Stimulated activated CD4-positive, alpha-beta T cell treated with anti-CD3 and anti-CD28 coated beads, TNF-alpha, amount 100 ng/mL, for 4 hours (primary cell): ENCODE data around the gene PDE9A.

Source experiments
- DNase-seq, 3 experiments: peaks; one replicate each; pipeline ENCODE4 v3.0.0-alpha.2; 2020; ENCODE audit warnings: low read depth in 3 of 3

Gene PDE9A

DNA sequence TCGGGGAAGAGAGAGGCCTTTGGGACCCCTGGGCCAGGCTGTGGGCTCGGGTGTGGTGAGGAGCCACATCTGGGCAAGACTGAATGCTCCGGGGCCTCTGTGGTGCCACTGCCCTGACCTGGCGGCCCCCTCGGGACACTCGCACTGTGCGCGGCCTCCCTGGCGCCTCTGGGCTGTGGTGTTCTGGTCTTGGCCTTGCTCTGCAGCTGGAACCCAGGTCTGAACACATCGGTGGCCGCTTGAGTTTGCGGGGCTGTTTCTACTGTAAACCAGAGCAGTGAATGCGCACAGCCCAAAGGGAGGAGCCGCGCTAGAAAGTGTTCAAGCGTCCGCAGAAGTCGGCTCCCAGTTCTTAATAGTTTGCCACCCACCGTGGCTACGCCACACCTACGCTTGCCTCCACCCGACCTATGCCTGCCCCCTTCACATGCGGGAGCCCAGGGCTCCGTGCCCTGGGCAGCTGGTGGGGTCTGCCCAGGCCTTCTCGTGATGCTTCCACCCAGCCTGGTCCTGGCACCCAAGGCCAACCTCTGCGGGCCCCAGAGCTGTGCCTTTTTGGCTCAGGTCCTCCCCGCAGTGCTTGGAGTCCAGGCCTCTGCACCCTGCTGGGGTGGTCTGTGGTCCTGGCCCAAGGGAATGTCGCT, 4.4 kb downstream of the PDE9A start:
- no peak for DNase-seq

- DNase-seq: no peak
Measured at GRCh38 chr21:42658320-42659105, 5.1 kb downstream of the PDE9A start.

DNA sequence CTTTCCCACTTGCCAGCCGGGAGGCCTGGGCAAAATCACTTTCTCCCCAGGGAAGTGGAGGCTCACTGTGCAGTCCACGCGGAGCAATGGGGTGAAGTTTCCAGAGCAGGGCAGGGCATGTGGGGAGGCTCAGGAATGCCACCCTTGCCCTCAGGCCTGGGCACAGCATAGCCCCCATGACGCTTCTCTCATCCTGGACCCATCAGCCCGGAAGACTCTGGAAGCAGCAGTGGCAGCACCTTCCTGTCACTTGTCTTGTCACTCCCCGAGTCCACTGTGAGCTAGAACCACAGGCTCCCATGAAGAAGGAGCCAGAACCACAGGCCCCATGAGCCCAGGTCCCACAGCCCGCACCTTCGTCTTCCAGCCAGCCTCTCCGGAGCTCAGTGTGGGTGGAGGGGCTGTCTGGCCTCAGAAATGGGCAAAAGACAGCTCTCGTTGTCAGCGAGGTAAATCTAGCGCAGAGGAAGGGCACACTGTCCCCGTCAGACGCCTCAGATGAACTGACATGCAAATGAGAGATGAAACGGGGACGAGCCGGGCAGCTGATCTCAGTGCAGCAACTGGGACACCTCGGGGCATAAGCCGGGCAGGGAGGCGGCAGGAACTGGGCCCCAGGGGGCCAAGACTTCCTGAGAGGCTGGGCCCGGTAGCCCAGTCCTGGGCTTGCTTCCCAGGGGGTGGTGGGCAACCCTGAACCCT, 6.1 kb downstream of the PDE9A start:
- no peak for DNase-seq

- no peak for DNase-seq
Measured at GRCh38 chr21:42660118-42660470, 6.7 kb downstream of the PDE9A start.

DNA sequence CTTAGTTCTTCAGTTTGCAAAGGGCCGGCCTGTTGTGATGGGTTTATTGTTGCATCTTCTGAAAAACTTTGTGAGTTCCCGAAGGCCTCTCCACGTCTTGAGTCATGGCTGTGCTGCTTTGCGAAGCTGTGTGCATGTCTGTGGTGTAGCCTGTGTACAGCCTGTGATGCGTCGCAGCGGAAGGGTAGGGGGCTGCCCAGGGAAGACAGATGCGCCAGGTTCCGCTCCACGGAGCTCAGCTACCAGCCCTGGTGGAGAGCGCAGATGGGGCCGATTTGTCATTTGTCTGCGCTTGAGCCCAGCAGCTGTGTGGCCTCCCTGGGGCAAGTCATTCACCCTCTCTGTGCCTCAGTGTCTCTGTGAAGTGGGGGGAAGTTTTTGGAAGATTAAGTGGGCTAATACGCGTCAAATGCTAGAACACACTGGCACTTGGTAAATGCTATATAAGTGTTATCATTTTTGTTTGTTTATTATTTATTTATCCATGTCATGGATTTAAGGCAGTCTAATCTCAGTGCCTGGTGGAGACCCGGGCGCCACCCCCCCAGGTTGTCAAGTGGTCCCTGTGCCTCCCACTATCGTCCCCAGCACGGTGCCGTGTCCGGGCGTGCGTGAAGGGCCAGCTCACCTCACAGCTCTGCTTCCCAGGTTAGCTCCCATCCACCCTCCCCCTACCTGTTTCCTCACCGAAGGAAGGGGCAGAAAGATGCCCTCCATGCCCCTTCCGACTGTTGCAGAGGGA, 8.4 kb downstream of the PDE9A start:
- no peak for DNase-seq

- no peak for DNase-seq
Measured at GRCh38 chr21:42662430-42663199, 9.2 kb downstream of the PDE9A start.

GRCh38 chr21:42663200-42663750, 9.9 kb downstream of the PDE9A start:
- DNase-seq: no peak

DNA sequence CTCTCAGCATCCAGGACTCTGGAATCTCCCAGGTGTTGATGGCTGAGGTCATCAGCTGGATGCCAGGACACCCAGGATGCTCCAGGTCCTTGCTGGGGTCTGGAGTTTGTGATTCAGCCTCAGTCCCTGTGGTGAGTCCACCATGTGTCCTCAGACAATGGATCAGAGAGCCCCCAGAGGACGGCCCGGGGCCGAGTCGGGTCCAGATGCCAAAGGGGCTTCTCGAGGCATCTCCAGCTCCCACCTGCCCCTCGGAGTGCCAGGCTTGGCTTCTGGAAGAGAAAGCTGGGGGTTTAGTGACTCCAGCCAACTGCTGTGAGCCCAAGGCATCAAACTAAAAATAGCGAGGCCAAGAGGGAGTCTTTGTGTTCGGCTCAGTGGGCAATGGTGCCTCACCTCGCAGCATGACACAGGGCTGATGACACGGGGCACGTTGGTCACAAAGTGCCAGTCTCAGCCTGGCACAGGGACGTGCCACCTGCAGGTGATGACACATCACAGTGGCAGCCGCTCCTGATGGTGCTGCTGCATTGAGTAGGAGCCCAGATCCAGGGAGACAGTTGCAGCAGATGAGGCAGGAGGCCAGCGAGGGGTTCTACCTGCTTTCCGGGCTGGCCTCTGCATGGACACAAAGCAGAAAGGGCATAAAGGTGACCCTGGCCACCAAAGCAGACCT, 10.6 kb downstream of the PDE9A start:
- no peak for DNase-seq

DNA sequence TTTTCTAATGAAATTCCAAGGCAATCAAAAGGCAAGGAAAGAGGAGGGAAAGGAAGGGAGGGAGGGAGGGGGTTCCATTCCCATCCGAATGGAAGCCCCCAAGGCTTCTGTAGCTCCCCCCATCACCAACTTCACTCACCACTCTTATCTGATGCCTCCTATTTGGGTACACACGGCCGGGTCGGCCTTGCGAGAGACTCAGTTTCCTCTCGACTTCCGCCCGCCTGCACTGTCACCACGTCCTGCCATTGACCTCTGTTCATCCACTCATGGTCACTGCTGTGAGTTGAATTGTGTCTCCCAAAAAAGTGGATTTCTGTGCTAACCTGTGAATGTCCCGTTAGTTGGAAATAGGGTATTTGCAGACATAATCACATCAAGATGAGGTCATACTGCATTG, 11.2 kb downstream of the PDE9A start:
- no peak for DNase-seq

DNA sequence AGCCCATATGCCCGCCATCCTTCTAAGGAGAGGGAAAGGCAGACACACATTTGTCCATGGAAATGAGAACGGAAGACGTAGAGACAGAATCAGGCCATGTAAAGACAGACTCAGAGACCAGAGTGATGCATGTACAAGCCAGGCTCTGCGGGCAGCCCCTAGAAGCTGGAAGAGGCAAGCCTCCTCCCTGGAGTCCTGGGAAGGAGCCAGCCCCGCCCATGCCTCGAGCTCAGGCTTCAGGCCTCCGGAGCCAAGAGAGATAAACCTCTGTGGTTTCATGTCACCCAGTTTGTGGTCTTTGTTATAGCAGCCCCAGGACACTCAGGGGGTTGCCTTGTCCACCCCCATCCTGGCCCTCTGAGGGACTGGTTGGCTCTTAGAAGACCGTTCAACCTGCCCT, 11.6 kb downstream of the PDE9A start:
- no peak for DNase-seq

DNA sequence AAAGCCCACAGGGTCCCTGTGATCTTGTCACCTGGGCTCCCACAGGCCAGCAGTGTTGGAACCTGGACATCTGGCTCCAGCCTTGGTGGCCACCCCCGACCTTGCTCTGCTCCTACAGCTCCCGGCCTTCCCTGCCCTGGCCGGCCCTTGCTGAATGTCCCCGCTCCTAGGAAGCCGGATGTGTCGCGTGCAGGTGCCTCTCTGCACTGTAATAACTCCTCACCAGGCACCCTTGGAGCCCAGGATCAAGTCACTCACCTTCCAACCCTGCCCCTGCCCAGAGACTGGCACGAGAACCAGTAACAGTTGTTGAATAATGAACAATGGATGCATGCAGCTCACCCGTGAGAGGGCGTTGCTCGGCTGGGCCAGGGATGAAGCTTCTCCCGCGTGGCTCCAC, 12.1 kb downstream of the PDE9A start:
- no peak for DNase-seq

GRCh38 chr21:42666023-42666747, 12.8 kb downstream of the PDE9A start:
- DNase-seq: no peak

DNA sequence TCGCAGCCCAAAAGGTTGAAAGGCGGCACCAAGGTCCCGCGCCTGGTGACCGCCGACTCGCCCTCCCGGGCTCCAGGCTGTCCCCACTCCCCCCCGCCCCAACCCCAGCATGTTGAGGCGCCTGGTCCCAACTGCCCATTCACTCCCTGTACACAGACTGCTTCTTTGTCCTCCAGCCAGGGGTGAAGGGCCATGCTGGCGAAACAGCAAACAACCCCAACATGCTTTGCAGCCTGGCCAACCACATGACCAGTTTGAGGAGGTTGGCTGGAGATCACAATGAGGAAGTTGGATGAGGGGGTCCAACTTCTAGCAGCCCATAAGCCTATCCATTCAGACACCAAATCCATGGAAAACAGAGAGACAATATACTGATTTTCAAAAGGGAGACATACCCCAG, 13.5 kb downstream of the PDE9A start:
- no peak for DNase-seq

GRCh38 chr21:42668298-42668992, 15.0 kb downstream of the PDE9A start:
- DNase-seq: no peak

GRCh38 chr21:42669041-42669440, 15.6 kb downstream of the PDE9A start:
- DNase-seq: no peak

- no peak for DNase-seq
Measured at GRCh38 chr21:42670058-42670880, 16.8 kb downstream of the PDE9A start.

DNA sequence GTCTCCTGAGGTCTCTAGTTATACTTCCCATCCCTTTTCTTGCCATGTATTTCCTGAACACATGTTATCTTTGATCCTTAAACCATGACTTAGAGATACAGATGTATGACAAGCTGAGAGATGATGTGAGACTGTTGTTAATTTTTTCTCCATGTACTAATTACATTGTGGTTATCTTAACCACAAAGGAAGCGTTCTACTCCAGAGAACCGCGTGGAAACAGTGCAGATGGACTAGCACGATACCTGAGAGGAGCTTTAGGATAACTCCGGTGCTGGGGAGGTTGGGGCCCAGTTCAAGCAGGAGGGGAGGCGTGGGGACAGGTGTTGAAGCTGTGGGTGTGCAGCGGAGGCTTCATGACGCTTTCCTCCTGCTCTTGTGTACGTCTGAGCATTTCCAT, 17.5 kb downstream of the PDE9A start:
- DNase-seq: no peak

DNA sequence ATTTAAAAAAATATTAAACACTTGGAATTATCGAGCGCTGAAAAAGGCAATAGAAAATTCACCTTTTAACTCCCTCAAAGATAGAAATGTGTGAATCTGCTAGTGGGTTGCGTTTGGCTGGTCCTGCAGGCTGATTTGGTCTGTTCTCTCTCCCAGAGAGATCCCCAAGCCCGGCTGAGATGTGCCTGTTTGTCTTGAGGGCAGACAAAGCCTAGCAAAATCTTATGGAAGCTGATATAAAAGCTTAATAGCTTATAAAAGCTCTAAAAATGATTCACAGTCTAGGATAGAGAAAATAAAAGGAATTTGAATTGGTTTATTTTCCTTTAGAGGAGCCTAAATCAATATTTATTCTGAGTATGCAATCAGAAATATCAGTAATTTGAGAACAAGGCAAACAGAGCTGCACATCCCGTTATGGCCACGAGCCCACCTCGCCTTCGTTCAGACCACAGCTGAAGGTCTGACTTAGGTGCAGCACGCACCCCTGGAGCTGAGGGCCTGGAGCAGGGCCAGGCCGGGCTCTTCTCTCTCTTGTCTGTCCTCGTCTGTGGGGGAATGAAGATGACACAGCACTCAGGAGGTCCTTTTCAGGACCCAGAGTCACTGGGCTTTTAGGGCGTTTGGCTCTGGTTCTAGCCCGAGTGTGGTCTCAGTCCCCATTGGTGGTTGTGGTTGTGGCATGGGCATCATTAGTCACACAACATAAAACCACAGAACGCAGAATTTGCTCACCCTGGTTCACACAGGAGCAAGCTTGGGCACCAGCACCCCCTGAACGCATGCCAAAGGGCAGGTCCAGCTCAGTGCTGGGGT, 18.6 kb downstream of the PDE9A start:
- DNase-seq: no peak
